Transverse colon (tissue), 4 donors: ENCODE measurements around the gene FKBP15. TPM values are rescaled to one million over a fixed set of nuclear protein-coding genes. Genes with fewer than 3 reads are reported as not detected.

ENCODE experiments used
- DNase-seq: peaks from one replicate; pipeline ENCODE4 v3.0.0-alpha.2; 2019
- H3K27ac ChIP-seq, 4 donors: fragments of 200-600 bp; sonication (generic); 2 replicates each; pipeline ENCODE4 v1.5.1; 2016 to 2018; ENCODE audit warnings: inconsistent platforms in 4 of 4
- H3K27me3 ChIP-seq: fragments of 200-600 bp; sonication (generic); 2 replicates; pipeline ENCODE4 v1.5.1; 2017; ENCODE audit warnings: inconsistent platforms
- H3K36me3 ChIP-seq, 4 donors: fragments of 200-600 bp; sonication (generic); 2 replicates each; pipeline ENCODE4 v1.5.1; 2017 to 2019; ENCODE audit warnings: inconsistent platforms in 4 of 4
- H3K4me1 ChIP-seq, 4 donors: fragments of 200-600 bp; sonication (generic); 2 replicates each; pipeline ENCODE4 v1.5.1; 2017 to 2020; ENCODE audit warnings: inconsistent platforms in 4 of 4
- H3K4me3 ChIP-seq, 4 donors: fragments of 200-600 bp; sonication (generic); 1 replicate in 1 of 4; 2 replicates in 3 of 4; pipeline versions ENCODE4 v1.5.1 to v1.6.1; 2017 to 2019; ENCODE audit warnings: inconsistent platforms in 4 of 4
- H3K9me3 ChIP-seq, 2 donors: fragments of 200-600 bp; sonication (generic); 2 replicates each; pipeline ENCODE4 v1.5.1; 2017 to 2019; ENCODE audit warnings: inconsistent platforms in 2 of 2
- EP300 ChIP-seq: sonication (generic); formaldehyde crosslinking; IDR thresholded peaks from one replicate; pipeline ENCODE4 v1.6.1; 2017; ENCODE audit warnings: antibody characterized with exemption, low read depth
- POLR2A ChIP-seq: fragments of 450-650 bp; IDR thresholded peaks from one replicate; pipeline ENCODE4 v1.6.1; 2016; ENCODE audit warnings: antibody characterized with exemption, mild to moderate bottlenecking, moderate library complexity
- POLR2AphosphoS5 ChIP-seq, 3 donors: sonication (generic); formaldehyde crosslinking; IDR thresholded peaks; one replicate each; pipeline ENCODE4 v1.6.1; 2016; ENCODE audit warnings: antibody characterized with exemption in 3 of 3
- WGBS, 2 donors: methylation state at CpG; one replicate each; pipeline ENCODE4 v1.1.5; 2018; ENCODE audit warnings: low coverage in 1 of 2; 5-methylcytosine and 5-hydroxymethylcytosine counted together
- in situ Hi-C, 4 donors: fragments of 200-750 bp; cut with MboI; loops; one replicate each; pipeline versions ENCODE4 v1.15.0 to v1.15.1; 2017; ENCODE audit warnings: low sequenced_read_pairs in 3 of 4, low pct_ligation_motif_present in 1 of 4, low pct_unique_long_range_greater_than_20kb in 1 of 4
- intact Hi-C: fragments of 100-400 bp; cut with DNase I; formaldehyde crosslinking; loops from one replicate; pipeline ENCODE4 v1.15.1; 2023; ENCODE audit warnings: low total_unique reads
- total RNA-seq, 4 donors: library from RNA; depleted of rRNA; stranded (reverse); fragments of >200 nt; gene quantifications; one replicate each; pipeline ENCODE4 v1.1.0, GENCODE V29; 2016
- TF ChIP-seq, protein P1 (sequence below), 5 experiments: fragments of 200-600 bp in 3 of 5; fragments of 450-650 bp in 2 of 5; sonication (generic) in 3 of 5; IDR thresholded peaks; 1 replicate in 2 of 5; 2 replicates in 3 of 5; pipeline ENCODE4 v1.5.1; 2016 to 2017; ENCODE audit warnings: antibody characterized with exemption in 5 of 5, inconsistent platforms in 3 of 5, mild to moderate bottlenecking in 2 of 5, moderate library complexity in 1 of 5

FKBP15 gene
- total RNA-seq, 4 donors from 2014 or later, result 21.4 to 33.8 (median 23.3) TPM

DNA sequence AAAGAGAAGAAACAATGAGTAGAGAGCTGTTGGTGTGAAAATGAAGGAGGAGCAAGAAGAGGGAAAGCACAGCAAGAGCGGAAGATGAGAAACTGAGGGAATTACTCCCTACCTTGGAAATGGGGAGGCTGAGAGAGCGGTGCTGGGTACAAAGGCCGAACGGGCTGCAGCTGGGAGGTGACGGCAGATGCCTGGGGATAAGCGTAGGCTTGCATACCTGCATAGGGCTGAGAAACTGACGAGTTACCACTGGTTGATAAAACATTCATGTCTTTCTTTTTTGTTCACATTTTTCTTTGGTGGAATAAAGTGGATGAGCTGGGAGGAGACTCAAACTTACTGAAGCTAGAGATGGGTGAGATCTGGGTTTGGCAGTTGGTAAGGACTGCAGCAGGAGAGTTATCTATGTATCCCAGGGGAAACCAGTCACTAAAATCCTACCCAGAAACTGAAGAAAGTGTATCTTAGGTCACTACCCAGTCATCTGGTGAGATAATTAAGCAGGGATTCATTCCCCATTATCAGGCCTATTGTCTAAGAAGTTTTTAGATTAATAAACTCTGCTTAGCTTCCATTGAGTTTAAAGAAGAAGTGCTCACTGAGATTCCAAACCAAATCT lies 34.8 kb downstream of the FKBP15 start:
- peaks cover 0 to 82% (median 35%) of the 10 kb centered on the region in 4 donors for H3K36me3 ChIP-seq
- TF ChIP-seq, protein P1, sequence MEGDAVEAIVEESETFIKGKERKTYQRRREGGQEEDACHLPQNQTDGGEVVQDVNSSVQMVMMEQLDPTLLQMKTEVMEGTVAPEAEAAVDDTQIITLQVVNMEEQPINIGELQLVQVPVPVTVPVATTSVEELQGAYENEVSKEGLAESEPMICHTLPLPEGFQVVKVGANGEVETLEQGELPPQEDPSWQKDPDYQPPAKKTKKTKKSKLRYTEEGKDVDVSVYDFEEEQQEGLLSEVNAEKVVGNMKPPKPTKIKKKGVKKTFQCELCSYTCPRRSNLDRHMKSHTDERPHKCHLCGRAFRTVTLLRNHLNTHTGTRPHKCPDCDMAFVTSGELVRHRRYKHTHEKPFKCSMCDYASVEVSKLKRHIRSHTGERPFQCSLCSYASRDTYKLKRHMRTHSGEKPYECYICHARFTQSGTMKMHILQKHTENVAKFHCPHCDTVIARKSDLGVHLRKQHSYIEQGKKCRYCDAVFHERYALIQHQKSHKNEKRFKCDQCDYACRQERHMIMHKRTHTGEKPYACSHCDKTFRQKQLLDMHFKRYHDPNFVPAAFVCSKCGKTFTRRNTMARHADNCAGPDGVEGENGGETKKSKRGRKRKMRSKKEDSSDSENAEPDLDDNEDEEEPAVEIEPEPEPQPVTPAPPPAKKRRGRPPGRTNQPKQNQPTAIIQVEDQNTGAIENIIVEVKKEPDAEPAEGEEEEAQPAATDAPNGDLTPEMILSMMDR (IDR thresholded peaks at IDR 0.05), result no peak
- no peak for TF ChIP-seq EP300
- no peak for TF ChIP-seq POLR2A
- TF ChIP-seq POLR2AphosphoS5 (IDR thresholded peaks at IDR 0.05), result no peak
- H3K9me3 ChIP-seq, result no peaks in the 10 kb centered on the region
- no peaks in the 10 kb centered on the region for H3K27me3 ChIP-seq
- no peak overlapping the region for H3K27ac ChIP-seq
- no peaks in the 10 kb centered on the region for H3K4me1 ChIP-seq
- in situ Hi-C loops, result no loop called here
- intact Hi-C loops, result no loop called here
- WGBS, 2 donors, result 97 to 100% methylated on average over 3 to 7 of the region's 7 CpGs
- DNase-seq, result no peak
- H3K4me3 ChIP-seq, result no peak overlapping the region

GRCh38 chr9:113185271-113185670 lies 35.8 kb downstream of the FKBP15 start:
- no peak for TF ChIP-seq EP300
- TF ChIP-seq POLR2AphosphoS5 (IDR thresholded peaks at IDR 0.05), result no peak
- TF ChIP-seq, protein P1 (IDR thresholded peaks at IDR 0.05), result no peak
- no peak for TF ChIP-seq POLR2A

GRCh38 chr9:113184539-113184938 lies 36.5 kb downstream of the FKBP15 start:
- Histone ChIP-seq H3K4me3 (no peak overlapping the region), H3K36me3 (peaks cover 0 to 81% (median 39%) of the 10 kb centered on the region in 4 donors), H3K4me1 (no peaks in the 10 kb centered on the region), H3K27me3 (no peaks in the 10 kb centered on the region), H3K27ac (no peak overlapping the region), H3K9me3 (no peaks in the 10 kb centered on the region)
- DNase-seq, result no peak
- in situ Hi-C loops, result no loop called here
- intact Hi-C loops, result loop anchor here (1.0 kb wide), 1 partner anchor 14 kb away; no protein-coding TSS in a partner anchor
- 91 to 100% methylated on average over 1 to 2 of the region's 2 CpGs for WGBS, 2 donors
- no peak for TF ChIP-seq POLR2AphosphoS5 (IDR thresholded peaks at IDR 0.05)
- no peak for TF ChIP-seq POLR2A
- TF ChIP-seq, protein P1 (IDR thresholded peaks at IDR 0.05), result no peak
- TF ChIP-seq EP300, result no peak

More at GRCh38 chr9:113185271-113185670, 35.8 kb downstream of the FKBP15 start:
- Histone ChIP-seq H3K9me3 (no peaks in the 10 kb centered on the region), H3K4me1 (no peaks in the 10 kb centered on the region), H3K27me3 (no peaks in the 10 kb centered on the region), H3K4me3 (no peak overlapping the region), H3K27ac (no peak overlapping the region), H3K36me3 (peaks cover 0 to 87% (median 38%) of the 10 kb centered on the region in 4 donors)
- no peak for DNase-seq
- in situ Hi-C loops (no loop called here), intact Hi-C loops (no loop called here)
- 90 to 92% methylated on average over 4 of the region's 4 CpGs for WGBS, 2 donors

DNA sequence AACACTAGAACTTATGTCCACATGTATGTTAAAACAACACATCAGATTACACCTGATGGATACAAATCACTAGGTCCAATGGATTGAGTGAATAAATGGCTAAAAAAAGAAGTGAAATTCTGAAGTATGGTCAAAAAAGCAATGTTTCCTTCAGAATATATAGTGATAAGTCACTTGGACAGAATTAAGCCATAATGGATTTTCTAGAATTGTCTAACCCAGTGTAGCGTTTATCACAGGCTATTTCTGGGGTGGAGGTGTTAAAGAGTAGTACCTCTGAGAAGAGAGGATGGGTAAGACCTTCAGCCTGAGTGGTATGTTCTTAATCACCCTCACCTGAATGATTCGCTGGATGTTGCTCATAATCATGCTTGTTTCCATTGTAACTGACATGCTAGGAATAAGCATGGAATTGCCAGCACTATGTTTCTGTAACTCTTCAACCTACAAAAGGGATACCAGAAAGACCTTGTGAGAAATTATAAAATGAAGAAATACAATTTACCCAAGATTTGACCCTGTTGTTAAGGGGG lies 37.1 kb downstream of the FKBP15 start:
- no peak overlapping the region for H3K4me3 ChIP-seq
- WGBS, 2 donors, result 97 to 100% methylated on average over 2 of the region's 2 CpGs
- TF ChIP-seq POLR2A (no peak), POLR2AphosphoS5 (IDR thresholded peaks at IDR 0.05) (no peak), EP300 (no peak)
- TF ChIP-seq, protein P1 (IDR thresholded peaks at IDR 0.05), result no peak
- H3K9me3 ChIP-seq, result no peaks in the 10 kb centered on the region
- in situ Hi-C loops (no loop called here), intact Hi-C loops (loop anchor here (1.0 kb wide), 1 partner anchor 14 kb away; no protein-coding TSS in a partner anchor)
- H3K36me3 ChIP-seq, result peaks cover 0 to 85% (median 41%) of the 10 kb centered on the region in 4 donors
- no peaks in the 10 kb centered on the region for H3K4me1 ChIP-seq
- no peak overlapping the region for H3K27ac ChIP-seq
- no peaks in the 10 kb centered on the region for H3K27me3 ChIP-seq
- DNase-seq, result no peak
